HCT116 (cell line): ENCODE data around the gene CD27. TPM values are rescaled to one million over a fixed set of nuclear protein-coding genes. Genes with fewer than 3 reads are reported as not detected.

ENCODE experiments used
- ATAC-seq: fragments of 200-7000 bp; cut with Tn5 transposase; 2 replicates; pipeline ENCODE4 v1.9.1; 2020; ENCODE audit warnings: mild to moderate bottlenecking, moderate library complexity
- BruUV-seq: library from RNA; stranded (reverse); fragments of 400-500 nt; replicated peaks from 2 replicates; lab custom pipeline; 2021; lab: Mats Ljungman, UMichigan
- CTCF ChIA-PET: fragments of 300-600 bp; sonication (Branson Sonifier 250); formaldehyde crosslinking; loops from one replicate; lab custom pipeline; 2021; ENCODE audit warnings: antibody characterized with exemption; lab: Charles Lee
- POLR2A ChIA-PET: fragments of 300-600, 350-600 bp; sonication (Branson Sonifier 250); formaldehyde crosslinking; loops from one replicate; lab custom pipeline; 2021; ENCODE audit warnings: antibody characterized with exemption; lab: Charles Lee
- RAD21 ChIA-PET, 2 experiments: fragments of 300-600 bp; sonication (Branson Sonifier 250); formaldehyde crosslinking; loops; one replicate each; lab custom pipeline; 2023; ENCODE audit warnings: low total read pairs in 2 of 2; ENCODE audit not compliant: uncharacterized antibody in 2 of 2, unreplicated experiment in 2 of 2, low non-redundant PET in 1 of 2; lab: Charles Lee
- DNase-seq: peaks from one replicate; pipeline ENCODE4 v3.0.0-alpha.2; 2010; ENCODE audit warnings: low read depth, low spot score
- H2AFZ ChIP-seq: fragments of 200-600 bp; shearing (Covaris generic), sonication (generic); 2 replicates; pipeline ENCODE4 v1.6.1; 2017; ENCODE audit warnings: low read depth, mixed run types, mixed read lengths, antibody characterized with exemption, low read length; ENCODE audit not compliant: poor library complexity, severe bottlenecking
- H3K27ac ChIP-seq: 2 replicates; pipeline ENCODE4 v1.5.1; 2012; ENCODE audit warnings: low read depth, low read length
- H3K27me3 ChIP-seq: fragments of 200-600 bp; sonication (generic); 2 replicates; pipeline ENCODE4 v1.6.1; 2016; ENCODE audit warnings: mixed run types, low read length, mixed read lengths; ENCODE audit not compliant: insufficient read depth
- H3K36me3 ChIP-seq, 2 experiments: fragments of 200-500 bp in 1 of 2; fragments of 200-600 bp in 1 of 2; sonication (Bioruptor generic) in 1 of 2; sonication (generic) in 1 of 2; 2 replicates each; pipeline versions ENCODE4 v1.5.1 to v1.6.1; 2014 to 2016; ENCODE audit warnings: low read length in 2 of 2, inconsistent platforms in 1 of 2, mixed read lengths in 1 of 2, mixed run types in 1 of 2; ENCODE audit not compliant: insufficient read depth in 2 of 2, control insufficient read depth in 1 of 2
- H3K4me1 ChIP-seq, 2 experiments: fragments of 200-600 bp in 1 of 2; sonication (generic) in 1 of 2; 2 replicates each; pipeline versions ENCODE4 v1.5.1 to v1.6.1; 2012 to 2017; ENCODE audit warnings: low read length in 2 of 2, inconsistent platforms in 1 of 2, mild to moderate bottlenecking in 1 of 2, mixed read lengths in 1 of 2, mixed run types in 1 of 2, moderate library complexity in 1 of 2; ENCODE audit not compliant: insufficient read depth in 2 of 2, control insufficient read depth in 1 of 2
- H3K4me2 ChIP-seq: fragments of 200-600 bp; sonication (generic); 2 replicates; pipeline ENCODE4 v1.6.1; 2017; ENCODE audit warnings: mixed run types, low read length, mixed read lengths
- H3K4me3 ChIP-seq, 2 experiments: fragments of 200-600 bp in 1 of 2; sonication (generic) in 1 of 2; replicated peaks in 1 of 2; 2 replicates each; pipeline ENCODE4 v1.5.1; 2011 to 2016; ENCODE audit warnings: low read length in 2 of 2, control low read depth in 1 of 2, low read depth in 1 of 2, mild to moderate bottlenecking in 1 of 2, mixed read lengths in 1 of 2, mixed run types in 1 of 2
- H3K79me2 ChIP-seq: fragments of 200-600 bp; sonication (generic); 2 replicates; pipeline ENCODE4 v1.6.1; 2017; ENCODE audit warnings: mild to moderate bottlenecking, mixed run types, low read length, moderate library complexity, mixed read lengths; ENCODE audit not compliant: insufficient read depth
- H3K9ac ChIP-seq: fragments of 200-600 bp; sonication (generic); 2 replicates; pipeline ENCODE4 v1.6.1; 2016; ENCODE audit warnings: low read length, mixed read lengths
- H3K9me2 ChIP-seq: fragments of 200-600 bp; sonication (generic), shearing (Covaris generic); 2 replicates; pipeline ENCODE4 v1.6.1; 2017; ENCODE audit warnings: mixed run types, mild to moderate bottlenecking, moderate library complexity; ENCODE audit not compliant: insufficient read depth
- H3K9me3 ChIP-seq, 2 experiments: fragments of 200-500 bp in 1 of 2; fragments of 200-600 bp in 1 of 2; sonication (Bioruptor generic) in 1 of 2; sonication (generic) in 1 of 2; 2 replicates each; pipeline ENCODE4 v1.6.1; 2014 to 2017; ENCODE audit warnings: low read length in 2 of 2, mixed read lengths in 2 of 2, inconsistent platforms in 1 of 2, low read depth in 1 of 2, mild to moderate bottlenecking in 1 of 2, mixed run types in 1 of 2, moderate library complexity in 1 of 2; ENCODE audit not compliant: control insufficient read depth in 1 of 2, insufficient read depth in 1 of 2
- H4K20me1 ChIP-seq: fragments of 200-600 bp; sonication (generic), shearing (Covaris generic); 2 replicates; pipeline ENCODE4 v1.6.1; 2017; ENCODE audit warnings: mixed run types, mild to moderate bottlenecking, moderate library complexity; ENCODE audit not compliant: insufficient read depth
- ATF3 ChIP-seq: IDR thresholded peaks from 2 replicates; pipeline ENCODE4 v1.6.1; 2012
- CBX3 ChIP-seq: IDR thresholded peaks from 2 replicates; pipeline ENCODE4 v1.6.1; 2012; ENCODE audit warnings: low read depth
- CEBPB ChIP-seq: IDR thresholded peaks from 2 replicates; pipeline ENCODE4 v1.6.1; 2012; ENCODE audit warnings: low read depth
- CTCF ChIP-seq, 3 experiments: fragments of 200-600 bp in 1 of 3; sonication (generic) in 1 of 3; IDR thresholded peaks in 2 of 3; conservative IDR thresholded peaks in 1 of 3; 2 replicates each; pipeline ENCODE4 v1.5.1; 2012 to 2017; ENCODE audit warnings: low read depth in 2 of 3, low read length in 2 of 3, antibody characterized with exemption in 1 of 3, borderline replicate concordance in 1 of 3, control low read depth in 1 of 3, mild to moderate bottlenecking in 1 of 3, mixed read lengths in 1 of 3, mixed run types in 1 of 3, moderate library complexity in 1 of 3; ENCODE audit not compliant: insufficient read depth in 1 of 3
- EGR1 ChIP-seq: IDR thresholded peaks from 2 replicates; pipeline ENCODE4 v1.6.1; 2012; ENCODE audit warnings: low read depth
- EZH2 ChIP-seq: fragments of 200-600 bp; sonication (generic); IDR thresholded peaks from 2 replicates; pipeline ENCODE4 v1.6.1; 2017; ENCODE audit warnings: antibody characterized with exemption, mixed run types
- EZH2phosphoT487 ChIP-seq: fragments of 200-600 bp; IDR thresholded peaks from 2 replicates; pipeline ENCODE4 v1.6.1; 2018; ENCODE audit warnings: antibody characterized with exemption, borderline replicate concordance
- FOSL1 ChIP-seq: IDR thresholded peaks from 2 replicates; pipeline ENCODE4 v1.6.1; 2012; ENCODE audit warnings: low read depth
- JUND ChIP-seq: IDR thresholded peaks from 2 replicates; pipeline ENCODE4 v1.6.1; 2012
- MAX ChIP-seq: IDR thresholded peaks from 2 replicates; pipeline ENCODE4 v1.6.1; 2012
- POLR2A ChIP-seq: IDR thresholded peaks from 2 replicates; pipeline ENCODE4 v1.7.0; 2011; ENCODE audit warnings: borderline replicate concordance; ENCODE audit not compliant: insufficient read depth, insufficient read length; ENCODE audit errors: extremely low read depth
- RAD21 ChIP-seq: IDR thresholded peaks from 2 replicates; pipeline ENCODE4 v1.6.1; 2012; ENCODE audit warnings: low read depth, mild to moderate bottlenecking
- SIN3A ChIP-seq: IDR thresholded peaks from 2 replicates; pipeline ENCODE4 v1.6.1; 2012; ENCODE audit warnings: low read depth
- SRF ChIP-seq: IDR thresholded peaks from 2 replicates; pipeline ENCODE4 v1.6.1; 2012; ENCODE audit warnings: low read depth
- TCF7L2 ChIP-seq: IDR thresholded peaks from 2 replicates; pipeline ENCODE4 v1.7.0; 2011; ENCODE audit warnings: borderline replicate concordance, inconsistent platforms; ENCODE audit not compliant: insufficient read depth, insufficient read length; ENCODE audit errors: extremely low read depth
- YY1 ChIP-seq: IDR thresholded peaks from 2 replicates; pipeline ENCODE4 v1.6.1; 2011; ENCODE audit warnings: low read length, low read depth, moderate library complexity, mild to moderate bottlenecking; ENCODE audit not compliant: insufficient replicate concordance; ENCODE audit errors: extremely low read depth
- ZBTB33 ChIP-seq: IDR thresholded peaks from 2 replicates; pipeline ENCODE4 v1.6.1; 2011; ENCODE audit warnings: mild to moderate bottlenecking, low read length, moderate library complexity; ENCODE audit not compliant: insufficient replicate concordance; ENCODE audit errors: extremely low read depth
- ZFX ChIP-seq: fragments of 450-650 bp; IDR thresholded peaks from 2 replicates; pipeline ENCODE4 v1.6.1; 2017
- ZNF274 ChIP-seq: fragments of 200-500 bp; sonication (Bioruptor generic); IDR thresholded peaks from 2 replicates; pipeline ENCODE4 v1.6.1; 2014; ENCODE audit warnings: mild to moderate bottlenecking, low read depth, low read length, inconsistent platforms
- intact Hi-C: fragments of 100-400 bp; cut with micrococcal nuclease; formaldehyde crosslinking; loops from 2 replicates; pipeline ENCODE4 v1.10.0; 2022
- total RNA-seq: library from RNA; stranded (reverse); gene quantifications from one replicate; pipeline ENCODE4 v1.2.1, GENCODE V29; 2021; ENCODE audit not compliant: unreplicated experiment

The CD27 gene
- total RNA-seq, 1 experiment from 2014 or later, result 0.25 TPM

GRCh38 chr12:6458281-6459003 is 13.7 kb downstream of the CD27 start:
- H3K9me2 ChIP-seq, result no peaks in the 10 kb centered on the region
- H3K79me2 ChIP-seq, result no peaks in the 10 kb centered on the region
- no peaks in the 10 kb centered on the region for H4K20me1 ChIP-seq
- ATAC-seq (no peak), DNase-seq (no peak)
- no peaks in the 10 kb centered on the region for H3K9me3 ChIP-seq
- peaks cover 0 to 14% of the 10 kb centered on the region in 2 experiments; a peak in 2 of 4 replicates for H3K36me3 ChIP-seq
- POLR2A ChIA-PET, result interaction anchor here (1.2 to 3.7 kb wide), 3 partner anchors 12 to 76 kb away, joined by 6 to 18 read pairs (median 8); partner anchors contain the start of genes GAPDH and VAMP1
- no peak overlapping the region for H3K4me2 ChIP-seq
- no peak overlapping the region for H3K27ac ChIP-seq
- H3K27me3 ChIP-seq, result no peaks in the 10 kb centered on the region
- CTCF ChIA-PET, result interaction anchor here (0.8 kb wide), 1 partner anchor 34 kb away, joined by 3 read pairs; no protein-coding TSS in a partner anchor
- H2AFZ ChIP-seq, result no peak overlapping the region
- BruUV-seq, result no TSS peak
- TF ChIP-seq POLR2A (no peak), TCF7L2 (no peak), SRF (no peak), ZFX (no peak), EZH2phosphoT487 (no peak), RAD21 (no peak), MAX (no peak), ZNF274 (no peak), EGR1 (no peak), SIN3A (no peak), CBX3 (no peak), CEBPB (no peak), EZH2 (no peak), JUND (no peak), YY1 (no peak), CTCF (IDR thresholded peaks at IDR 0.05 in 2 of 3, conservative IDR thresholded peaks at IDR 0.05 in 1 of 3; ENCODE audit: borderline replicate concordance in 1 of 3, insufficient read depth in 1 of 3, low read depth in 2 of 3, low read length in 2 of 3) (no peak), FOSL1 (no peak), ZBTB33 (no peak), ATF3 (no peak)
- intact Hi-C loops, result no loop called here
- no peak overlapping the region for H3K9ac ChIP-seq
- no peaks in the 10 kb centered on the region for H3K4me1 ChIP-seq
- H3K4me3 ChIP-seq, result no peak overlapping the region
- RAD21 ChIA-PET, result no interaction called here
